Cardiac fibroblast (primary cell): ENCODE data around the gene HDHD2.

ENCODE experiments used
- DNase-seq, 2 donors: peaks; one replicate each; pipeline versions ENCODE4 v3.0.0 to v3.0.0-alpha.2; 2010; ENCODE audit warnings: low read depth in 2 of 2
- H3K4me3 ChIP-seq, 2 donors: replicated peaks in 1 of 2; 1 replicate in 1 of 2; 2 replicates in 1 of 2; pipeline ENCODE4 v1.5.1; 2011; ENCODE audit warnings: low read depth in 2 of 2, low read length in 2 of 2, mild to moderate bottlenecking in 2 of 2, moderate library complexity in 1 of 2
- TF ChIP-seq, protein P1 (sequence below): IDR thresholded peaks from one replicate; pipeline ENCODE4 v1.5.1; 2011; ENCODE audit warnings: low read depth, mild to moderate bottlenecking, low read length, inconsistent platforms

Gene HDHD2

DNA sequence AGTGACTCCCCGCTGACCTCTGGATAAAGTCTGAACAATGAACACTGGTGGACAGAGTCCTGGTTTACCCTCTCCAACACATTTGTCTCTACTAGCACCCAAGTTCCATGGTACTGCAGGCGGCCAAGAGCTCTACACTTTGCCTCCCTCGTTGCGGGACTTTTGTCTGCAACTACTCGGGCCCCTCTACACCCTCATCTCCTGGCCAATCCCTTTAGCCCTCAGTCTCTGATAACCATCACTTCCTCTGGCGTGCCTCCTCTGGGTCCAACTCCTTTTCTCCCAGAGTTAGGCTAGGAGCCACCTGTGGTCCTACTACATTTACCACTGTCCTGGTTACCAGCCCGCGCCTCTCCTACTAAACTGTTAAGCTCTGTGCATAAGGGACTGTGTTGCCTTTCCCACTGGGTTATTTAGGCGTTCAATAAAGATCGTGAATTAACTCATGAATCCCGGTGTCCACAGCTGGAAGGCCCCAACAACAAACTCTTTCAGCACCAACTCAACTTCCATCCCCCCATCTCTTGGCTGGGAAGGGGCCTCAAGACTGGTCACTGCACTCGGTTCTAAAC is 757 bp downstream of the HDHD2 start:
- TF ChIP-seq, protein P1, sequence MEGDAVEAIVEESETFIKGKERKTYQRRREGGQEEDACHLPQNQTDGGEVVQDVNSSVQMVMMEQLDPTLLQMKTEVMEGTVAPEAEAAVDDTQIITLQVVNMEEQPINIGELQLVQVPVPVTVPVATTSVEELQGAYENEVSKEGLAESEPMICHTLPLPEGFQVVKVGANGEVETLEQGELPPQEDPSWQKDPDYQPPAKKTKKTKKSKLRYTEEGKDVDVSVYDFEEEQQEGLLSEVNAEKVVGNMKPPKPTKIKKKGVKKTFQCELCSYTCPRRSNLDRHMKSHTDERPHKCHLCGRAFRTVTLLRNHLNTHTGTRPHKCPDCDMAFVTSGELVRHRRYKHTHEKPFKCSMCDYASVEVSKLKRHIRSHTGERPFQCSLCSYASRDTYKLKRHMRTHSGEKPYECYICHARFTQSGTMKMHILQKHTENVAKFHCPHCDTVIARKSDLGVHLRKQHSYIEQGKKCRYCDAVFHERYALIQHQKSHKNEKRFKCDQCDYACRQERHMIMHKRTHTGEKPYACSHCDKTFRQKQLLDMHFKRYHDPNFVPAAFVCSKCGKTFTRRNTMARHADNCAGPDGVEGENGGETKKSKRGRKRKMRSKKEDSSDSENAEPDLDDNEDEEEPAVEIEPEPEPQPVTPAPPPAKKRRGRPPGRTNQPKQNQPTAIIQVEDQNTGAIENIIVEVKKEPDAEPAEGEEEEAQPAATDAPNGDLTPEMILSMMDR = no peak
- DNase-seq = peak in 1 of 2 donors; percentile 12
- peak overlapping the region; percentile 62 to 77 for H3K4me3 ChIP-seq

DNA sequence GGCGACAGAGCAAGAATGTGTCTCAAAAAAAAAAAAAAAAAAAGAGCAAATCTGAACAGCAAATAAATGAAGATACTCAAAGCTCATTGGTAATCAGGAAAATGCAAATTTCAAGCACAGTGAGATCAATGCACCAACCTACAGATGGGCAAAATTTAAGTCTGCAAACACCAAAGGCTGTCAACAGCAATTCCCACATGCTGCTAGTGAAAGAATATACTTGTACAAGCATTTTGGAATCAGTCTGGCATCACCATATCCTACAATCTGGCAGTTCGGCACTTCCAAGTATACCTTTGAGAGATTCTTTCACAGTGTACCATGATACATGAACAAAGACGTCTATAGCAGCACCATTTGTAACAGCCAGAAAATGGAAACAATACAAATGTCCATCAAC is 4.1 kb downstream of the HDHD2 start:
- H3K4me3 ChIP-seq = no peak overlapping the region
- no peak for DNase-seq
- TF ChIP-seq, protein P1 = no peak

DNA sequence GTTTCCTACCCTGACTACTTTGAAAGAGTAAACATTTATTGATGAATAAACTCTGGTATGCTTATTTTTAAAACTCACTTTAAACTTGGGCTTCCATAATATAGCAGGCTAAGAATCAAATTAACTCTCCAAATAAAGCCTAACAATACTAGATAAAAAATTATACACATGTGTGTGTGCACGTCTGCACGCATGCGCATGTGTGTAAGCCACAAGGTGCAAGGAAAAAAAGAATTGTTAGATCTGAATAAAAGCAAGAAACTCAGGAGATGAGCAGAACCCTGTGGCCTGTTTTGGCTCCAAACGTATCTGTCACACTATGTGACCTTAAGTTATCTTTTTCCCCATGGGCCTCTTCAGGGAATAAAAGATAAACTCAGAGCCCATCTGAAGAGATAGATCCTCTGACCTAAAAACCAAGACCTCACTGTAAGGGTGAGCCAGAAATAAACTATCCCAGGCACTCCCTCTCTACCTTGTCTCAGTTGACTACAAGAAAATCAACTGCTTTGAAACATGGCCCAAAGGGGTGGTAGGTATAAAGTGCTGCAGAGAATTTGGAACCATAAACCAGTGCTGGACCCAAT is 6.3 kb downstream of the HDHD2 start:
- DNase-seq = no peak
- TF ChIP-seq, protein P1 = no peak
- no peak overlapping the region for H3K4me3 ChIP-seq

DNA sequence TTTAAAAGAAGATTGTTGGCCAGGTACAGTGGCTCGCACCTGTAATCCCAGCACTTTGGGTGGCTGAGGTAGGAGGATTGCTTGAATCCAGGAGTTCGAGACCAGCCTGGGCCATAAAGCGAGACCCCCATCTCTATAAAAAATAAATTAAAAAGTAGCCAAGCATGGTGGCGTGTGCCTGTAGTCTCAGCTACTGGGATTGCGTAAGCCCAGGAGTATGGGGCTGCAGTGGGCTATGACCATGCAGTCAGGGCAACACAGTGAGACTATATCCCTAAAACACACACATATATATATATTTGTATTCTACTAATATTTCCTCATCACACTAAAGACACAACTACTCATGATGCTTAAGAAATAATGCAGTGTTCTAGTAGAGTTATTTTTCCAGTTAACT is 7.1 kb downstream of the HDHD2 start:
- TF ChIP-seq, protein P1 = no peak
- DNase-seq = no peak
- no peak overlapping the region for H3K4me3 ChIP-seq

DNA sequence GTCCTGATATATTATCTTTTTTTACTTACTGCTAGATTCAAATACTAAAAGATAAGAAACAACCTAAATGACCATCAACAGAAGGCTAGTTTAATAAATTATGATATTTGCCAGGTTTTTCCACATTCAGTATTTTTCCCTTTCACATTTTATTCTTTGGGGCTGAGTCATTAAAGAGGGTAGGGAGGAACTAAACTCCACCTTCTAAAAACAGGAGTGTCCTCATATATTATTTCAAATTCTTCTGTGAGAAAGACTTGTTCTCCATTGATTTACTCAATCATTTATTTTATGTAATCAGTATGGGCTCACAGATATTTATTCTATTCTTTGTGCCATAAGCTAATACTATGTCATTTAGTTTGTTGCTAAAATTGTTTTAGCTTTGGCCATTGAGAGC is 9.0 kb downstream of the HDHD2 start:
- no peak overlapping the region for H3K4me3 ChIP-seq
- TF ChIP-seq, protein P1 = no peak
- no peak for DNase-seq

DNA sequence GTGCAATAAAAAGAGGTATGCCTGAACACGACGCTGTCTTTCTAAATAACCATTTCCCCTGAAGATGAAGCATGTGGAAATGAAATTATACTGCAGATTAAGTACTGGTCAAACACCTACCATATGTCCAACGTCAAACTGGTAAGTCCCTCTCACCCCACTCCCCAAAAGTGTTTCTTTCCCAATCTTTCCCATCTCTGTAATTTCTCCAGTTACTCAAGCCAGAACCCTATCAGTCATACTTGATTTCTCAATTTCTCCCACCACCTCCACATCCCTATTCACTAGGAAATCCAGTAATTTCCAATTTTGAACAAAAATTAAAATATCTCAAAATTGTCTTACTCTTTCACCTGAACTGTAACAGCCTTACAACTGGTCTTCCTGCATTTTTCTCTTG is 29.2 kb downstream of the HDHD2 start:
- TF ChIP-seq, protein P1 = no peak
- no peak overlapping the region for H3K4me3 ChIP-seq
- no peak for DNase-seq

DNA sequence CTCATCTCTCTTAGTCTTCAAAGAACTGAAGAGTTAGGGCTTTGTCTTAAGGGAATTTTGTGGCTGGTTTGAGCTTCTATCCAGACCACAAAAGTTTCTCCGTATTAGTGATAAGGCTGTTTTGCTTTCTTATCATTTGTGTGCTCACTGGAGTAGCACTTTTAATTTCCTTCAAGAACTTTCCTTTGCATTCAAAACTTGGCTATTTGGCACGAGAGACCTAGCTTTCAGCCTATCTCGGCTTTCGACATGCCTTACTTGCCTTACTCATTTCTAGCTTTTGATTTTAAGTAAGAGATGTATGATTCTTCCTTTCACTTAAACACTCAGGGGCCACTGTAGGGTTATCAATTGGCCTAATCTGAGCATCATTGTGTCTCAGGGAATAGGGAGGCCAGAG is 29.9 kb downstream of the HDHD2 start:
- no peak overlapping the region for H3K4me3 ChIP-seq
- DNase-seq = peak in 1 of 2 donors; percentile 15
- TF ChIP-seq, protein P1 = no peak
